T-cell (primary cell): ENCODE results near the gene ZFAND3. TPM values are rescaled to one million over a fixed set of nuclear protein-coding genes. Genes with fewer than 3 reads are reported as not detected.
"Not testable (repeated sequence)": the region's sequence is repeated elsewhere in the genome, so short reads cannot be mapped to it uniquely, and the experiment has no call there.

Source experiments
- ATAC-seq, 4 experiments: fragments of 200-7000 bp in 3 of 4; fragments of 150-1000 bp in 1 of 4; cut with Tn5 transposase; replicated peaks in 1 of 4; 1 replicate in 3 of 4; 2 replicates in 1 of 4; pipeline ENCODE4 v1.10.0; 2021; ENCODE audit warnings: moderate library complexity in 3 of 4, mild to moderate bottlenecking in 2 of 4, moderate number of reproducible peaks in 1 of 4
- CTCF ChIA-PET, 2 donors: fragments of 300-600 bp; sonication (Branson Sonifier 250); formaldehyde crosslinking; loops; one replicate each; lab custom pipeline; 2022; ENCODE audit warnings: antibody characterized with exemption in 2 of 2; lab: Charles Lee
- POLR2A ChIA-PET, 2 donors: fragments of 300-600 bp; sonication (Branson Sonifier 250); formaldehyde crosslinking; loops; one replicate each; lab custom pipeline; 2022; ENCODE audit warnings: antibody characterized with exemption in 2 of 2; lab: Charles Lee
- DNase-seq, 35 experiments: peaks; one replicate each; pipeline versions ENCODE4 v3.0.0 to v3.0.0-alpha.2; 2013 to 2023
- H3K27ac ChIP-seq: one replicate; pipeline ENCODE4 v1.5.1; 2013; ENCODE audit warnings: low read length
- H3K27me3 ChIP-seq, 2 experiments: replicated peaks in 1 of 2; 1 replicate in 1 of 2; 2 replicates in 1 of 2; pipeline versions ENCODE4 v1.6.1 to v1.7.0; 2013; ENCODE audit warnings: low read length in 1 of 2, mixed read lengths in 1 of 2; ENCODE audit not compliant: control insufficient read depth in 2 of 2, insufficient read depth in 2 of 2; ENCODE audit errors: extremely low read depth in 1 of 2
- H3K36me3 ChIP-seq, 2 donors: 1 replicate in 1 of 2; 2 replicates in 1 of 2; pipeline versions ENCODE4 v1.6.1 to v1.7.0; 2013; ENCODE audit warnings: low read length in 1 of 2; ENCODE audit not compliant: control insufficient read depth in 2 of 2, insufficient read depth in 1 of 2; ENCODE audit errors: extremely low read depth in 1 of 2
- H3K4me1 ChIP-seq, 2 experiments: 1 replicate in 1 of 2; 2 replicates in 1 of 2; pipeline versions ENCODE4 v1.6.1 to v1.7.0; 2013; ENCODE audit warnings: low read length in 2 of 2, mixed read lengths in 1 of 2; ENCODE audit not compliant: insufficient read depth in 2 of 2, control insufficient read depth in 1 of 2; ENCODE audit errors: extremely low read depth in 1 of 2
- H3K4me3 ChIP-seq, 2 donors: 1 replicate in 1 of 2; 2 replicates in 1 of 2; pipeline versions ENCODE4 v1.5.1 to v1.7.0; 2013; ENCODE audit warnings: mild to moderate bottlenecking in 2 of 2, low read length in 1 of 2, moderate library complexity in 1 of 2; ENCODE audit not compliant: control insufficient read depth in 1 of 2; ENCODE audit errors: extremely low read depth in 1 of 2
- H3K9me3 ChIP-seq: 2 replicates; pipeline ENCODE4 v1.7.0; 2013
- H3K27ac Mint-ChIP-seq, 2 donors: one replicate each; pipeline ENCODE4 v1.8.0; 2020 to 2021; ENCODE audit warnings: mild to moderate bottlenecking in 2 of 2, mixed read lengths in 2 of 2
- H3K27me3 Mint-ChIP-seq, 2 donors: one replicate each; pipeline ENCODE4 v1.8.0; 2021 to 2022; ENCODE audit warnings: mixed read lengths in 2 of 2
- H3K36me3 Mint-ChIP-seq: one replicate; pipeline ENCODE4 v1.8.0; 2021; ENCODE audit warnings: mixed read lengths
- H3K4me1 Mint-ChIP-seq, 3 donors: one replicate each; pipeline ENCODE4 v1.8.0; 2020 to 2022; ENCODE audit warnings: mixed read lengths in 3 of 3, mild to moderate bottlenecking in 1 of 3
- H3K4me3 Mint-ChIP-seq, 3 donors: one replicate each; pipeline ENCODE4 v1.8.0; 2020 to 2022; ENCODE audit warnings: mild to moderate bottlenecking in 3 of 3, mixed read lengths in 3 of 3, moderate library complexity in 3 of 3
- H3K9me3 Mint-ChIP-seq, 3 donors: one replicate each; pipeline ENCODE4 v1.8.0; 2020 to 2022; ENCODE audit warnings: mixed read lengths in 3 of 3
- WGBS: methylation state at CpG from one replicate; pipeline ENCODE4 v1.1.5; 2013; ENCODE audit warnings: missing lambda C conversion rate; ENCODE audit not compliant: insufficient coverage; 5-methylcytosine and 5-hydroxymethylcytosine counted together
- total RNA-seq, 35 experiments: library from RNA in 6 of 35; stranded (reverse) in 6 of 35; fragments of 120-200 nt in 1 of 35; gene quantifications; one replicate each; pipeline versions ENCODE4 v1.2.1 to v1.2.4 and lab custom pipeline; 2013 to 2026

The ZFAND3 gene
- total RNA-seq, 5 donors from 2014 or later (not counting 1 experiment from before 2014, with no cell fraction given), result 35.6 to 59.3 (median 36.4) TPM

- peaks cover 39% of the 10 kb centered on the region for H3K36me3 Mint-ChIP-seq
- H3K4me1 Mint-ChIP-seq, result peaks cover 55 to 73% (median 70%) of the 10 kb centered on the region in 3 donors
- peak overlapping the region in 2 of 3 donors; percentile 43 to 49 for H3K4me3 Mint-ChIP-seq
- H3K36me3 ChIP-seq, POLR2A ChIA-PET, H3K27ac ChIP-seq, H3K4me3 ChIP-seq, H3K27me3 ChIP-seq, H3K27me3 Mint-ChIP-seq, H3K27ac Mint-ChIP-seq, CTCF ChIA-PET, H3K9me3 ChIP-seq: not testable (repeated sequence)
- H3K4me1 ChIP-seq, result peaks cover 0 to 17% of the 10 kb centered on the region in 2 experiments
- DNase-seq (peak in 30 of 35 experiments; percentile 3 to 67 (median 20)), ATAC-seq (peak in 2 of 4 experiments; percentile 35 to 42)
- peaks cover 3 to 12% (median 4%) of the 10 kb centered on the region in 3 donors for H3K9me3 Mint-ChIP-seq
- 66% methylated on average over 15 of the region's 17 CpGs for WGBS
These were observed 143.1 kb downstream of the ZFAND3 start for GRCh38 chr6:37962481-37963080.

GRCh38 chr6:37965964-37966676 is 146.6 kb downstream of the ZFAND3 start:
- Mint-ChIP-seq H3K4me3 (no peak overlapping the region), H3K27ac (peak overlapping the region in 1 of 2 donors; percentile 12), H3K9me3 (peaks cover 4 to 12% (median 6%) of the 10 kb centered on the region in 3 donors), H3K36me3 (peaks cover 52% of the 10 kb centered on the region), H3K27me3 (no peaks in the 10 kb centered on the region), H3K4me1 (peaks cover 72 to 86% (median 75%) of the 10 kb centered on the region in 3 donors)
- no peak for DNase-seq
- CTCF ChIA-PET, result no interaction called here
- H3K4me3 ChIP-seq, result no peak overlapping the region
- POLR2A ChIA-PET, result no interaction called here
- H3K27me3 ChIP-seq, result no peaks in the 10 kb centered on the region
- 93% methylated on average over 2 of the region's 3 CpGs for WGBS
- peaks cover 0 to 5% of the 10 kb centered on the region in 2 donors for H3K36me3 ChIP-seq
- H3K4me1 ChIP-seq, result peaks cover 0 to 12% of the 10 kb centered on the region in 2 experiments
- no peak overlapping the region for H3K27ac ChIP-seq
- H3K9me3 ChIP-seq, result no peaks in the 10 kb centered on the region
- ATAC-seq, result no peak

GRCh38 chr6:37966801-37967200 is 147.3 kb downstream of the ZFAND3 start:
- Histone ChIP-seq H3K4me3 (no peak overlapping the region), H3K27ac (no peak overlapping the region), H3K4me1 (peaks cover 0 to 12% of the 10 kb centered on the region in 2 experiments), H3K27me3 (no peaks in the 10 kb centered on the region), H3K36me3 (peaks cover 0 to 5% of the 10 kb centered on the region in 2 donors), H3K9me3 (no peaks in the 10 kb centered on the region)
- ATAC-seq (no peak), DNase-seq (no peak)
- no CpG with 5 or more reads among the region's 1 CpG for WGBS
- POLR2A ChIA-PET, result no interaction called here
- Mint-ChIP-seq H3K9me3 (peaks cover 3 to 12% (median 4%) of the 10 kb centered on the region in 3 donors), H3K27me3 (no peaks in the 10 kb centered on the region), H3K27ac (peak overlapping the region in 1 of 2 donors; percentile 19), H3K4me1 (peaks cover 72 to 86% (median 77%) of the 10 kb centered on the region in 3 donors), H3K4me3 (no peak overlapping the region), H3K36me3 (peaks cover 52% of the 10 kb centered on the region)
- CTCF ChIA-PET, result no interaction called here

- WGBS, result no CpG with 5 or more reads among the region's 1 CpG
- Mint-ChIP-seq H3K4me3 (no peak overlapping the region), H3K27me3 (no peaks in the 10 kb centered on the region), H3K4me1 (peaks cover 72 to 86% (median 77%) of the 10 kb centered on the region in 3 donors), H3K36me3 (peaks cover 48% of the 10 kb centered on the region), H3K27ac (no peak overlapping the region), H3K9me3 (peaks cover 3 to 7% (median 4%) of the 10 kb centered on the region in 3 donors)
- no peak for DNase-seq
- H3K27ac ChIP-seq, result no peak overlapping the region
- ATAC-seq, result no peak
- ChIA-PET POLR2A (no interaction called here), CTCF (no interaction called here)
- H3K27me3 ChIP-seq, result no peaks in the 10 kb centered on the region
- H3K4me1 ChIP-seq, result peaks cover 0 to 8% of the 10 kb centered on the region in 2 experiments
- H3K9me3 ChIP-seq, result no peaks in the 10 kb centered on the region
- H3K4me3 ChIP-seq, result no peak overlapping the region
- H3K36me3 ChIP-seq, result peaks cover 0 to 5% of the 10 kb centered on the region in 2 donors
These were observed 148.1 kb downstream of the ZFAND3 start for GRCh38 chr6:37967651-37968050.

GRCh38 chr6:37971266-37971665 is 151.7 kb downstream of the ZFAND3 start:
- Mint-ChIP-seq H3K4me3 (no peak overlapping the region), H3K27me3 (no peaks in the 10 kb centered on the region), H3K27ac (no peak overlapping the region), H3K9me3 (peaks cover 3 to 13% (median 4%) of the 10 kb centered on the region in 3 donors), H3K4me1 (peaks cover 44 to 56% (median 53%) of the 10 kb centered on the region in 3 donors), H3K36me3 (peaks cover 43% of the 10 kb centered on the region)
- Histone ChIP-seq H3K9me3 (no peaks in the 10 kb centered on the region), H3K27ac (no peak overlapping the region), H3K4me3 (no peak overlapping the region), H3K4me1 (peaks cover 0 to 4% of the 10 kb centered on the region in 2 experiments), H3K36me3 (no peaks in the 10 kb centered on the region), H3K27me3 (no peaks in the 10 kb centered on the region)
- WGBS, result no CpG with 5 or more reads among the region's 2 CpGs
- no peak for DNase-seq
- ChIA-PET CTCF (interaction anchor here in 1 of 2 donors (0.7 kb wide), 1 partner anchor 689 kb away, joined by 3 read pairs; no protein-coding TSS in a partner anchor), POLR2A (interaction anchor here in 1 of 2 donors (0.6 kb wide), 1 partner anchor 638 kb away, joined by 3 read pairs; no protein-coding TSS in a partner anchor)
- no peak for ATAC-seq

GRCh38 chr6:37971711-37972390 is 152.3 kb downstream of the ZFAND3 start:
- Mint-ChIP-seq H3K27ac (no peak overlapping the region), H3K4me1 (peaks cover 43 to 57% (median 54%) of the 10 kb centered on the region in 3 donors), H3K9me3 (peaks cover 3 to 11% (median 4%) of the 10 kb centered on the region in 3 donors), H3K36me3 (peaks cover 40% of the 10 kb centered on the region), H3K4me3 (peak overlapping the region in 1 of 3 donors; percentile 4), H3K27me3 (no peaks in the 10 kb centered on the region)
- no peaks in the 10 kb centered on the region for H3K9me3 ChIP-seq
- CTCF ChIA-PET, result interaction anchor here in 1 of 2 donors (0.7 kb wide), 1 partner anchor 690 kb away, joined by 3 read pairs; no protein-coding TSS in a partner anchor
- DNase-seq, result no peak
- H3K4me1 ChIP-seq, result peaks cover 0 to 4% of the 10 kb centered on the region in 2 experiments
- H3K36me3 ChIP-seq, result no peaks in the 10 kb centered on the region
- no peak for ATAC-seq
- no peak overlapping the region for H3K27ac ChIP-seq
- POLR2A ChIA-PET, result interaction anchor here in 1 of 2 donors (0.6 kb wide), 1 partner anchor 638 kb away, joined by 3 read pairs; no protein-coding TSS in a partner anchor
- no peak overlapping the region for H3K4me3 ChIP-seq
- no peaks in the 10 kb centered on the region for H3K27me3 ChIP-seq
- WGBS, result no CpG with 5 or more reads among the region's 4 CpGs
